ENCODE measurements around the gene LDLRAD4.

The LDLRAD4 gene

GRCh38 chr18:13218368-13218991 lies at the start of gene LDLRAD4:
TSS of gene LDLRAD4 (plus strand) at chr18:13218760.
- DNase-seq, result peak in 1 of 2 donors; percentile 43

- DNase-seq, result no peak
Observed at GRCh38 chr18:13173578-13174145, 44.9 kb upstream of the LDLRAD4 start.

GRCh38 chr18:13175266-13175665 lies 43.3 kb upstream of the LDLRAD4 start:
- no peak for DNase-seq

GRCh38 chr18:13175754-13176210 lies 42.8 kb upstream of the LDLRAD4 start:
- DNase-seq, result no peak

GRCh38 chr18:13176847-13177246 lies 41.7 kb upstream of the LDLRAD4 start:
- DNase-seq, result no peak

- DNase-seq, result no peak
Observed at GRCh38 chr18:13178197-13178596, 40.4 kb upstream of the LDLRAD4 start.

- no peak for DNase-seq
Observed at GRCh38 chr18:13178976-13179375, 39.6 kb upstream of the LDLRAD4 start.

- no peak for DNase-seq
Observed at GRCh38 chr18:13179566-13180113, 38.9 kb upstream of the LDLRAD4 start.

- no peak for DNase-seq
Observed at GRCh38 chr18:13180614-13181375, 37.8 kb upstream of the LDLRAD4 start.

- no peak for DNase-seq
Observed at GRCh38 chr18:13181765-13182164, 36.8 kb upstream of the LDLRAD4 start.

GRCh38 chr18:13183359-13183758 lies 35.2 kb upstream of the LDLRAD4 start:
- no peak for DNase-seq

- DNase-seq, result no peak
Observed at GRCh38 chr18:13183790-13184189, 34.8 kb upstream of the LDLRAD4 start.

GRCh38 chr18:13184396-13184795 lies 34.2 kb upstream of the LDLRAD4 start:
- no peak for DNase-seq

- no peak for DNase-seq
Observed at GRCh38 chr18:13185675-13186198, 32.8 kb upstream of the LDLRAD4 start.

- DNase-seq, result no peak
Observed at GRCh38 chr18:13186687-13187086, 31.9 kb upstream of the LDLRAD4 start.

GRCh38 chr18:13187498-13187897 lies 31.1 kb upstream of the LDLRAD4 start:
- no peak for DNase-seq

GRCh38 chr18:13191031-13191430 lies 27.5 kb upstream of the LDLRAD4 start:
- no peak for DNase-seq

GRCh38 chr18:13191779-13192178 lies 26.8 kb upstream of the LDLRAD4 start:
- no peak for DNase-seq

- DNase-seq, result no peak
Observed at GRCh38 chr18:13192970-13193369, 25.6 kb upstream of the LDLRAD4 start.

- DNase-seq, result no peak
Observed at GRCh38 chr18:13194239-13194638, 24.3 kb upstream of the LDLRAD4 start.

- no peak for DNase-seq
Observed at GRCh38 chr18:13198701-13199100, 19.9 kb upstream of the LDLRAD4 start.

- no peak for DNase-seq
Observed at GRCh38 chr18:13199169-13199568, 19.4 kb upstream of the LDLRAD4 start.

- no peak for DNase-seq
Observed at GRCh38 chr18:13201292-13201691, 17.3 kb upstream of the LDLRAD4 start.

GRCh38 chr18:13202571-13202970 lies 16.0 kb upstream of the LDLRAD4 start:
- DNase-seq, result no peak

Data from bone marrow (tissue), 2 donors.